ENCODE results near the gene HDLBP. TPM values are rescaled to one million over a fixed set of nuclear protein-coding genes. Genes with fewer than 3 reads are reported as not detected.

Gene HDLBP
- total and polyA plus RNA-seq, 10 of the 15 experiments (the other 5 are each of a cell fraction or from before 2014, with no cell fraction given) = 19.5 to 383 (median 249) TPM

- no peak for TF ChIP-seq CEBPZ (IDR thresholded peaks at IDR 0.05; ENCODE audit: low read depth, low read length)
- TF ChIP-seq E2F4 (IDR thresholded peaks at IDR 0.05; ENCODE audit: low read depth, low read length) = no peak
- TF ChIP-seq BCL3 (IDR thresholded peaks at IDR 0.05; ENCODE audit: borderline replicate concordance, insufficient read depth, low read depth, low read length, poor library complexity, severe bottlenecking) = no peak
- TF ChIP-seq ATF7 (IDR thresholded peaks at IDR 0.05; ENCODE audit: low read depth) = no peak
- TF ChIP-seq ASH2L (IDR thresholded peaks at IDR 0.05; ENCODE audit: borderline replicate concordance, low read depth) = peak; percentile 85; the same call in 1 of the 2 replicates
- TF ChIP-seq GABPA (IDR thresholded peaks at IDR 0.05; ENCODE audit: low read depth) = no peak
- TF ChIP-seq BACH1 (IDR thresholded peaks at IDR 0.05; ENCODE audit: borderline replicate concordance) = peak; percentile 84
- no peak for TF ChIP-seq CTCF (IDR thresholded peaks at IDR 0.05 in 2 of 3, conservative IDR thresholded peaks at IDR 0.05 in 1 of 3; ENCODE audit: control insufficient read depth in 2 of 3, extremely low read depth in 1 of 3, insufficient read depth in 1 of 3, low read depth in 3 of 3, low read length in 3 of 3)
- TF ChIP-seq STAT1 (conservative IDR thresholded peaks at IDR 0.05) = no peak
- TF ChIP-seq ZNF217 (IDR thresholded peaks at IDR 0.05) = no peak
- TF ChIP-seq BMI1 (IDR thresholded peaks at IDR 0.05; ENCODE audit: borderline replicate concordance) = no peak
- TF ChIP-seq TCF3 (IDR thresholded peaks at IDR 0.05; ENCODE audit: borderline replicate concordance, insufficient read depth, low read depth, low read length) = 0 out of 2 replicates have a peak, but pooled peaks have one; percentile 42
- 0 out of 2 replicates have a peak, but pooled peaks have one; percentile 73 for TF ChIP-seq CHD1 (IDR thresholded peaks at IDR 0.05; ENCODE audit: low read depth, low read length)
- TF ChIP-seq PBX3 (IDR thresholded peaks at IDR 0.05; ENCODE audit: insufficient replicate concordance, low read depth, low read length) = no peak
- peak; percentile 12 to 65; a peak in 2 of 4 replicates for TF ChIP-seq BHLHE40 (IDR thresholded peaks at IDR 0.05; ENCODE audit: borderline replicate concordance in 1 of 2, low read depth in 2 of 2, low read length in 1 of 2)
Measured at GRCh38 chr2:241315879-241316631, 583 bp upstream of the HDLBP start, which contains the start of gene SEPTIN2 (continued).

Data from GM12878 (cell line).